Mesendoderm (in vitro differentiated cells): ENCODE results near the gene CDH23.
A peak's percentile ranks its signal among the peaks of the same experiment; 100 is the strongest.

Experiments used
- DNase-seq: peaks from one replicate; pipeline ENCODE4 v3.0.0; 2013
- H2AK5ac ChIP-seq: 2 replicates; pipeline ENCODE4 v1.6.1; 2013; ENCODE audit warnings: low read length, inconsistent platforms
- H2BK120ac ChIP-seq: 2 replicates; pipeline ENCODE4 v1.6.1; 2013; ENCODE audit warnings: low read depth, mild to moderate bottlenecking, low read length, moderate library complexity, mixed read lengths
- H2BK15ac ChIP-seq: replicated peaks from 2 replicates; pipeline ENCODE4 v1.6.1; 2013; ENCODE audit warnings: low read depth, mild to moderate bottlenecking, moderate library complexity
- H2BK5ac ChIP-seq: 2 replicates; pipeline ENCODE4 v1.6.1; 2013; ENCODE audit warnings: low read length, inconsistent platforms
- H3K18ac ChIP-seq: 2 replicates; pipeline ENCODE4 v1.6.1; 2013; ENCODE audit warnings: mild to moderate bottlenecking, low read length, mixed read lengths
- H3K23ac ChIP-seq: one replicate; pipeline ENCODE4 v1.6.1; 2013; ENCODE audit warnings: low read length
- H3K27ac ChIP-seq: 2 replicates; pipeline ENCODE4 v1.5.1; 2013; ENCODE audit warnings: low read depth, mild to moderate bottlenecking, inconsistent platforms, low read length, moderate library complexity
- H3K27me3 ChIP-seq: 2 replicates; pipeline ENCODE4 v1.6.1; 2013; ENCODE audit warnings: low read length, control low read depth, mild to moderate bottlenecking, inconsistent platforms; ENCODE audit not compliant: insufficient read depth, poor library complexity
- H3K36me3 ChIP-seq: 2 replicates; pipeline ENCODE4 v1.6.1; 2013; ENCODE audit warnings: low read length, inconsistent platforms; ENCODE audit not compliant: control insufficient read depth, insufficient read depth
- H3K4ac ChIP-seq: one replicate; pipeline ENCODE4 v1.6.1; 2013; ENCODE audit warnings: low read depth, mild to moderate bottlenecking, low read length, moderate library complexity
- H3K4me1 ChIP-seq: 2 replicates; pipeline ENCODE4 v1.6.1; 2013; ENCODE audit warnings: low read depth, low read length, inconsistent platforms; ENCODE audit not compliant: control insufficient read depth
- H3K4me2 ChIP-seq: 2 replicates; pipeline ENCODE4 v1.6.1; 2013; ENCODE audit warnings: low read length
- H3K4me3 ChIP-seq: 2 replicates; pipeline ENCODE4 v1.5.1; 2013; ENCODE audit warnings: mild to moderate bottlenecking, low read length
- H3K56ac ChIP-seq: one replicate; pipeline ENCODE4 v1.6.1; 2013; ENCODE audit warnings: low read length
- H3K79me1 ChIP-seq: 2 replicates; pipeline ENCODE4 v1.6.1; 2013; ENCODE audit warnings: low read length, inconsistent platforms
- H3K79me2 ChIP-seq: 2 replicates; pipeline ENCODE4 v1.6.1; 2013; ENCODE audit warnings: mild to moderate bottlenecking, low read length; ENCODE audit not compliant: control insufficient read depth, insufficient read depth
- H3K9ac ChIP-seq: 2 replicates; pipeline ENCODE4 v1.6.1; 2013; ENCODE audit warnings: low read length, inconsistent platforms
- H4K5ac ChIP-seq: one replicate; pipeline ENCODE4 v1.6.1; 2013; ENCODE audit warnings: low read length
- H4K8ac ChIP-seq: one replicate; pipeline ENCODE4 v1.6.1; 2013; ENCODE audit warnings: low read depth, mild to moderate bottlenecking, control low read depth, low read length, moderate library complexity
- WGBS: extraction: QIAGEN DNeasy Blood & Tissue Kit; methylation state at CpG from one replicate; pipeline ENCODE4 v1.1.7; 2013; ENCODE audit warnings: low lambda C conversion rate, missing lambda C conversion rate; ENCODE audit not compliant: insufficient coverage; ENCODE audit errors: extremely low coverage; 5-methylcytosine and 5-hydroxymethylcytosine counted together

CDH23 gene

DNA sequence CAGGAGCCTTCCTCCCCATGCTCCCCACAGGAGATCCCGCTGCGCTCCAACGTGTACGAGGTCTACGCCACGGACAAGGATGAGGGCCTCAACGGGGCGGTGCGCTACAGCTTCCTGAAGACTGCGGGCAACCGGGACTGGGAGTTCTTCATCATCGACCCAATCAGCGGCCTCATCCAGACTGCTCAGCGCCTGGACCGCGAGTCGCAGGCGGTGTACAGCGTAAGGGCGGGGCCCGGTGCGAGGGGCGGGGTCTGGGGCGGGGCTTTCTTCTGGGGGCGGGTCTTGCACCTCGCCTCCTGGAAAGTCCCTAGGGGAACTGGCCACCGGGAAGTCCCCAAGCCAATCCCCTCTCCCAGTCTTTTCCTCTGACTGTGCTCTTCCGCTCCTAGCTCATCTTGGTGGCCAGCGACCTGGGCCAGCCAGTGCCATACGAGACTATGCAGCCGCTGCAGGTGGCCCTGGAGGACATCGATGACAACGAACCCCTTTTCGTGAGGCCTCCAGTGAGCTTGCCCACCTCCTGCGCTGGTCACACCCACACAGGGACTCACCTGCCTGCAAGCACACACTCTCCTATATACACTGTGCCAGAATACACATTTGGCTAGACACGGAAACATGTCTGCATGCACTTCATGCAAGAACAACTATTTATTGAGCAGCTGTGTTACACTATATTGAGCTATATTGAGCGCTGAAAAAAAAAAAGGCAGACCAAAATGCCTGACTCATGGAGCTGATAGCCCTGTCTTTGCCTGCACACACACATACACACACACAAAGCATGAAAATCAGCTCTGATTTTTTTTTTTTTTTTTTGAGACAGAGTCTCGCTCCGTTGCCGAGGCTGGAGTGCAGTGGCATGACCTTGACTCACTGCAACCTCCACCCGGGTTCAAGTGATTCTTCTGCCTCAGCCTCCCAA is 409.3 kb downstream of the CDH23 start:
- no peak overlapping the region for H3K4ac ChIP-seq
- H3K23ac ChIP-seq: no peak overlapping the region
- no peak overlapping the region for H3K27ac ChIP-seq
- H3K79me1 ChIP-seq: no peaks in the 10 kb centered on the region
- no peak overlapping the region for H4K8ac ChIP-seq
- H3K36me3 ChIP-seq: no peaks in the 10 kb centered on the region
- no peaks in the 10 kb centered on the region for H3K79me2 ChIP-seq
- no peaks in the 10 kb centered on the region for H3K27me3 ChIP-seq
- H2AK5ac ChIP-seq: no peak overlapping the region
- no peak overlapping the region for H3K4me3 ChIP-seq
- H2BK120ac ChIP-seq: no peak overlapping the region
- H3K9ac ChIP-seq: no peak overlapping the region
- peak; percentile 57 for DNase-seq
- H3K18ac ChIP-seq: no peak overlapping the region
- H3K56ac ChIP-seq: no peak overlapping the region
- H3K4me2 ChIP-seq: no peak overlapping the region
- no CpG with 5 or more reads among the region's 41 CpGs for WGBS
- no peak overlapping the region for H4K5ac ChIP-seq
- no peak overlapping the region for H2BK5ac ChIP-seq
- H3K4me1 ChIP-seq: no peaks in the 10 kb centered on the region
- no peak overlapping the region for H2BK15ac ChIP-seq

DNA sequence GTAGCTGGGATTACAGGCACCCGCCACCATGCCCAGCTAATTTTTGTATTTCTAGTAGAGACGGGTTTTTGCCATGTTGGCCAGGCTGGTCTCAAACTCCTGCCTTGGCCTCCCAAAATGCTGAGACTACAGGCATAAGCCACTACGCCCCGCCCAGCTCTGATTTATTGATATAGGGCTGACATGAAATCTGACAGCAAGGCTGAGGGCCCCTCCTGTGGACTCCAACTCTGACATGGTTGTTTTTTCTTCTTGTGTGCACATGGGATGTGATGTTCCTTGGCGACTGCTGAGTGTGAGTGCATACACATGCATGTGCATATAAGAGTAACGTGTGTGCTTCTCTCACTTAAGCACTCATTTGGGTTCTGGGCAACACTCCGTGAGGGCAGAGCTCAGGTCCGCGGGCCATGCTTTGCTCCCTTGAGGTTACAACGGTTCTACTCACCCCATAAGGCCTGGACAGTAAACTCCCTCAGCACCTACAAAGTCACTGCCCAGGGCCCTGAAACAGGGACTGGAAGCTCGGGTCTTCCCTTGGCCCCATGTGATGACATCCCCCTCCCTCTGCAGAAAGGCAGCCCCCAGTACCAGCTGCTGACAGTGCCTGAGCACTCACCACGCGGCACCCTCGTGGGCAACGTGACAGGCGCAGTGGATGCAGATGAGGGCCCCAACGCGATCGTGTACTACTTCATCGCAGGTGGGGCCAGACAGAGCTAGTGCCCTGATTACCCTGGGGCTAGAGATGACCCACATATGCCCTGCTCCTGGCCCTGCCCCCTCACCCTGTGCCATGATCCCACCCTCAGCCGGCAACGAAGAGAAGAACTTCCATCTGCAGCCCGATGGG is 410.2 kb downstream of the CDH23 start:
- Histone ChIP-seq H3K4me1 (no peaks in the 10 kb centered on the region), H4K5ac (no peak overlapping the region), H3K4me2 (no peak overlapping the region), H3K27me3 (no peaks in the 10 kb centered on the region), H3K9ac (no peak overlapping the region), H3K18ac (no peak overlapping the region), H2AK5ac (no peak overlapping the region), H4K8ac (no peak overlapping the region), H3K27ac (no peak overlapping the region), H2BK120ac (no peak overlapping the region), H2BK15ac (no peak overlapping the region), H3K79me2 (no peaks in the 10 kb centered on the region), H3K4ac (no peak overlapping the region), H3K23ac (no peak overlapping the region), H2BK5ac (no peak overlapping the region), H3K79me1 (no peaks in the 10 kb centered on the region), H3K36me3 (no peaks in the 10 kb centered on the region), H3K4me3 (no peak overlapping the region), H3K56ac (no peak overlapping the region)
- DNase-seq: no peak
- WGBS: no CpG with 5 or more reads among the region's 23 CpGs

- H3K4me3 ChIP-seq: no peak overlapping the region
- no CpG with 5 or more reads among the region's 21 CpGs for whole genome bisulfite sequencing
Observed at GRCh38 chr10:71807557-71808510, 411.1 kb downstream of the CDH23 start.

GRCh38 chr10:71809628-71810027 is 412.9 kb downstream of the CDH23 start:
- no peak for DNase-seq

More at GRCh38 chr10:71807557-71808510, 411.1 kb downstream of the CDH23 start:
- Histone ChIP-seq H3K27me3 (no peaks in the 10 kb centered on the region), H3K4me2 (no peak overlapping the region), H3K36me3 (no peaks in the 10 kb centered on the region), H3K9ac (no peak overlapping the region), H2AK5ac (no peak overlapping the region), H4K5ac (no peak overlapping the region), H3K79me2 (no peaks in the 10 kb centered on the region), H3K23ac (no peak overlapping the region), H3K56ac (no peak overlapping the region), H2BK15ac (no peak overlapping the region), H3K4ac (no peak overlapping the region), H2BK5ac (no peak overlapping the region), H3K4me1 (no peaks in the 10 kb centered on the region), H3K79me1 (no peaks in the 10 kb centered on the region), H3K27ac (no peak overlapping the region), H4K8ac (no peak overlapping the region), H2BK120ac (no peak overlapping the region), H3K18ac (no peak overlapping the region)
- DNase-seq: no peak

GRCh38 chr10:71810048-71810750 is 413.5 kb downstream of the CDH23 start:
- no peak overlapping the region for H3K56ac ChIP-seq
- H3K4me1 ChIP-seq: no peaks in the 10 kb centered on the region
- H3K4me3 ChIP-seq: no peak overlapping the region
- H3K27ac ChIP-seq: no peak overlapping the region
- H2BK120ac ChIP-seq: no peak overlapping the region
- H2AK5ac ChIP-seq: no peak overlapping the region
- H3K23ac ChIP-seq: no peak overlapping the region
- H3K4ac ChIP-seq: no peak overlapping the region
- H3K4me2 ChIP-seq: no peak overlapping the region
- no peaks in the 10 kb centered on the region for H3K27me3 ChIP-seq
- no peak overlapping the region for H2BK5ac ChIP-seq
- no peak for DNase-seq
- no peak overlapping the region for H3K9ac ChIP-seq
- H3K18ac ChIP-seq: no peak overlapping the region
- H4K8ac ChIP-seq: no peak overlapping the region
- H4K5ac ChIP-seq: no peak overlapping the region
- H3K79me1 ChIP-seq: no peaks in the 10 kb centered on the region
- H3K36me3 ChIP-seq: no peaks in the 10 kb centered on the region
- no peak overlapping the region for H2BK15ac ChIP-seq
- no CpG with 5 or more reads among the region's 13 CpGs for WGBS
- H3K79me2 ChIP-seq: no peaks in the 10 kb centered on the region

More at GRCh38 chr10:71809628-71810027, 412.9 kb downstream of the CDH23 start:
- no peaks in the 10 kb centered on the region for H3K36me3 ChIP-seq
- H3K56ac ChIP-seq: no peak overlapping the region
- no peaks in the 10 kb centered on the region for H3K27me3 ChIP-seq
- no peak overlapping the region for H3K18ac ChIP-seq
- no peak overlapping the region for H4K8ac ChIP-seq
- no peaks in the 10 kb centered on the region for H3K4me1 ChIP-seq
- H3K4me3 ChIP-seq: no peak overlapping the region
- H4K5ac ChIP-seq: no peak overlapping the region
- H3K9ac ChIP-seq: no peak overlapping the region
- no peak overlapping the region for H3K27ac ChIP-seq
- H2BK5ac ChIP-seq: no peak overlapping the region
- no peaks in the 10 kb centered on the region for H3K79me2 ChIP-seq
- no peak overlapping the region for H3K4me2 ChIP-seq
- no peak overlapping the region for H2AK5ac ChIP-seq
- H2BK15ac ChIP-seq: no peak overlapping the region
- H3K4ac ChIP-seq: no peak overlapping the region
- no peaks in the 10 kb centered on the region for H3K79me1 ChIP-seq
- no CpG with 5 or more reads among the region's 25 CpGs for WGBS
- no peak overlapping the region for H2BK120ac ChIP-seq
- no peak overlapping the region for H3K23ac ChIP-seq
